Neuronal stem cell (in vitro differentiated cells): ENCODE data around the gene PSMF1.
A peak's percentile ranks its signal among the peaks of the same experiment; 100 is the strongest.

ENCODE experiments used
- DNase-seq: peaks from one replicate; pipeline ENCODE4 v3.0.0-alpha.2; 2013; ENCODE audit warnings: low spot score
- H2AFZ ChIP-seq: one replicate; pipeline ENCODE4 v1.6.1; 2013; ENCODE audit warnings: mild to moderate bottlenecking, low read length, inconsistent platforms
- H2AK5ac ChIP-seq: 2 replicates; pipeline ENCODE4 v1.6.1; 2013; ENCODE audit warnings: low read depth, mild to moderate bottlenecking, inconsistent platforms, low read length, moderate library complexity, mixed read lengths
- H2BK120ac ChIP-seq: 2 replicates; pipeline ENCODE4 v1.6.1; 2013; ENCODE audit warnings: low read depth, mild to moderate bottlenecking, inconsistent platforms, low read length, moderate library complexity, mixed read lengths
- H2BK12ac ChIP-seq: one replicate; pipeline ENCODE4 v1.6.1; 2013; ENCODE audit warnings: low read length, inconsistent platforms
- H2BK15ac ChIP-seq: 2 replicates; pipeline ENCODE4 v1.6.1; 2013; ENCODE audit warnings: mild to moderate bottlenecking, low read length, inconsistent platforms, mixed read lengths
- H2BK5ac ChIP-seq: one replicate; pipeline ENCODE4 v1.6.1; 2013; ENCODE audit warnings: inconsistent platforms, mild to moderate bottlenecking, low read length, moderate library complexity
- H3K14ac ChIP-seq: one replicate; pipeline ENCODE4 v1.6.1; 2013; ENCODE audit warnings: low read length, inconsistent platforms
- H3K18ac ChIP-seq: 2 replicates; pipeline ENCODE4 v1.6.1; 2013; ENCODE audit warnings: low read length, inconsistent platforms
- H3K23ac ChIP-seq: 2 replicates; pipeline ENCODE4 v1.6.1; 2013; ENCODE audit warnings: low read depth, mild to moderate bottlenecking, mixed read lengths, low read length, inconsistent platforms; ENCODE audit not compliant: poor library complexity
- H3K27ac ChIP-seq: replicated peaks from 3 replicates; pipeline ENCODE4 v1.5.1; 2013; ENCODE audit warnings: low read length, inconsistent platforms
- H3K27me3 ChIP-seq, 3 experiments: 2 replicates each; pipeline ENCODE4 v1.6.1; 2013; ENCODE audit warnings: low read length in 3 of 3, mild to moderate bottlenecking in 2 of 3, inconsistent platforms in 1 of 3, low read depth in 1 of 3, mixed read lengths in 1 of 3, moderate library complexity in 1 of 3; ENCODE audit not compliant: control insufficient read depth in 3 of 3, insufficient read depth in 3 of 3
- H3K36me3 ChIP-seq, 2 donors: replicated peaks in 1 of 2; 2 replicates each; pipeline ENCODE4 v1.6.1; 2013; ENCODE audit warnings: low read length in 2 of 2; ENCODE audit not compliant: control insufficient read depth in 2 of 2, insufficient read depth in 2 of 2
- H3K4ac ChIP-seq: 2 replicates; pipeline ENCODE4 v1.6.1; 2013; ENCODE audit warnings: inconsistent platforms, mild to moderate bottlenecking, low read length, moderate library complexity
- H3K4me1 ChIP-seq, 2 donors: 1 replicate in 1 of 2; 2 replicates in 1 of 2; pipeline ENCODE4 v1.6.1; 2013; ENCODE audit warnings: low read length in 2 of 2, low read depth in 1 of 2; ENCODE audit not compliant: control insufficient read depth in 2 of 2, insufficient read depth in 1 of 2
- H3K4me2 ChIP-seq: one replicate; pipeline ENCODE4 v1.6.1; 2013; ENCODE audit warnings: mild to moderate bottlenecking, low read length, inconsistent platforms; ENCODE audit not compliant: insufficient read depth, poor library complexity, severe bottlenecking
- H3K4me3 ChIP-seq, 2 donors: 2 replicates each; pipeline ENCODE4 v1.5.1; 2013; ENCODE audit warnings: low read length in 2 of 2, mild to moderate bottlenecking in 2 of 2, inconsistent platforms in 1 of 2, moderate library complexity in 1 of 2
- H3K79me1 ChIP-seq: one replicate; pipeline ENCODE4 v1.6.1; 2013; ENCODE audit warnings: low read depth, mild to moderate bottlenecking, inconsistent platforms, low read length, moderate library complexity
- H3K9ac ChIP-seq: one replicate; pipeline ENCODE4 v1.6.1; 2013; ENCODE audit warnings: mild to moderate bottlenecking, low read depth, low read length, inconsistent platforms; ENCODE audit not compliant: poor library complexity
- H3K9me3 ChIP-seq, 2 donors: replicated peaks in 1 of 2; 2 replicates each; pipeline versions ENCODE3 to v1.6.1; 2013; ENCODE audit warnings: low read length in 2 of 2, mild to moderate bottlenecking in 2 of 2, inconsistent platforms in 1 of 2, low read depth in 1 of 2, mixed read lengths in 1 of 2, moderate library complexity in 1 of 2; ENCODE audit not compliant: control insufficient read depth in 2 of 2, insufficient read depth in 1 of 2
- H4K8ac ChIP-seq: one replicate; pipeline ENCODE4 v1.6.1; 2013; ENCODE audit warnings: low read depth, mild to moderate bottlenecking, inconsistent platforms, low read length, moderate library complexity
- H4K91ac ChIP-seq: one replicate; pipeline ENCODE4 v1.6.1; 2013; ENCODE audit warnings: low read length, low read depth, mild to moderate bottlenecking, inconsistent platforms; ENCODE audit not compliant: poor library complexity
- WGBS, 2 donors: extraction: QIAGEN DNeasy Blood & Tissue Kit; methylation state at CpG; one replicate each; pipeline ENCODE4 v1.1.7; 2013; ENCODE audit warnings: missing lambda C conversion rate in 2 of 2, mixed read lengths in 1 of 2; ENCODE audit not compliant: insufficient read length in 2 of 2, insufficient replicate concordance in 1 of 2; ENCODE audit errors: extremely low coverage in 2 of 2; 5-methylcytosine and 5-hydroxymethylcytosine counted together

The PSMF1 gene

DNA sequence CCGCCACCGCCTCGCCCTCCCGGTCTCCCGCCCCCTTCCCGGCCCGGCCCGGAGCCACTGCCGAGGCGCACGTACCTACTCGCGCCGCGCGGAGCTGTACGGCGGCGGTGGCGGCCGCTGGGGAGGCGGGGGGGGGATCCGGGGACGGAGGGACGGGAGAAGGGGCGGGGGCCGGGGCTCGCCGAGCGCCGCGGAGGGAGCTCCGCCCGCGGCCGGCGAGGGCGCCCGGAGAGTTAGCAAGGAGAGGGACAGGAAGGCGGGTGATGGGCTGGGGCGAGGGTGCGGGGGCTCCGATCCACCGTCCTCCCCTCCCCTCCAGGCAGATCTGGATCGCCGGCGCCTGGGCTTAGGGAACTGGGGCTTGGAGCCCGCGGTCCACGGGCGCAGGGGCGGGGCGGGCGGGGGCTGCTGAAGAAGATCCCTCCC lies 66.9 kb downstream of the PSMF1 start:
- Histone ChIP-seq H3K23ac (peak overlapping the region; percentile 93), H2BK12ac (no peak overlapping the region), H3K4me3 (peak overlapping the region; percentile 54 to 86), H3K14ac (no peak overlapping the region), H2BK5ac (no peak overlapping the region), H2BK120ac (no peak overlapping the region), H3K9ac (peak overlapping the region; percentile 85), H3K18ac (peak overlapping the region; percentile 91), H3K27ac (no peak overlapping the region), H2AFZ (peak overlapping the region; percentile 90), H3K4me1 (peaks cover 4 to 15% of the 10 kb centered on the region in 2 donors), H3K79me1 (no peaks in the 10 kb centered on the region), H3K4ac (no peak overlapping the region), H3K36me3 (peaks cover 3 to 8% of the 10 kb centered on the region in 2 donors), H3K4me2 (peak overlapping the region; percentile 98), H2BK15ac (no peak overlapping the region), H4K8ac (no peak overlapping the region), H3K9me3 (peaks cover 0 to 3% of the 10 kb centered on the region in 2 donors), H3K27me3 (peaks cover 0 to 21% (median 7%) of the 10 kb centered on the region in 3 experiments), H4K91ac (no peak overlapping the region), H2AK5ac (no peak overlapping the region)
- WGBS, 2 donors: no CpG with 5 or more reads among the region's 54 CpGs
- peak; percentile 26 for DNase-seq

DNA sequence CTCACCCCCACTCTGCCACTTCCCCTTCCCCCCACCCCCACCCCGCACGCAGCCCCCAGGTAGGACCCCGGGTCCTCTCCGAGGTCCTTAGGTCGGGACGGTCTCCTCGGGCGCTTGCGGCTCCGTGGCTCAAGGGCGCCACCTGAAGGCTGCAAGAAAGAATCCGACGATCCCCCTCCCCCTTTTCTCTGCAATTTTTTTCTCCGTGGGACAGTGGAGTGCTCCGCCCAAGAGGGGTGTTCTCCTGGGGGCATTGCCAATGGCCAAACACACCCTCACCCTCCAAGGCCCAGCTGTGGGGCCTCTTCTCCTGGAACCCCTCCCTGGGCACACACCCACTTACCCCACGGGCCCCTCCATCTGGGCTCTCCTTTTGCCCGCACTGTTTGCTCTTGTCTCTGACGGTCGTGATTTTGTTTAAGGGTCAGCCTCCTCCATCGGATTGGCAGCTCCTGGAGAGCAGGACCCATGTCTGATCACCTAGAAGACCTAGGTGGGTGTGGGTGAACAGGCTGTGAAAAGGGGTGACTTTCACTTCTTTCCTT lies 67.5 kb downstream of the PSMF1 start:
- H2BK120ac ChIP-seq: no peak overlapping the region
- H3K9ac ChIP-seq: no peak overlapping the region
- H2BK5ac ChIP-seq: no peak overlapping the region
- H3K79me1 ChIP-seq: no peaks in the 10 kb centered on the region
- no peak overlapping the region for H3K27ac ChIP-seq
- peaks cover 4 to 15% of the 10 kb centered on the region in 2 donors for H3K4me1 ChIP-seq
- H3K4ac ChIP-seq: no peak overlapping the region
- H4K8ac ChIP-seq: no peak overlapping the region
- no CpG with 5 or more reads among the region's 20 CpGs for WGBS, 2 donors
- peaks cover 0 to 3% of the 10 kb centered on the region in 2 donors for H3K9me3 ChIP-seq
- peak overlapping the region in 1 of 2 donors; percentile 54 for H3K4me3 ChIP-seq
- no peak overlapping the region for H3K14ac ChIP-seq
- no peak overlapping the region for H4K91ac ChIP-seq
- H2BK15ac ChIP-seq: no peak overlapping the region
- H2AK5ac ChIP-seq: peak overlapping the region; percentile 2
- H3K4me2 ChIP-seq: peak overlapping the region; percentile 98
- H2AFZ ChIP-seq: peak overlapping the region; percentile 90
- peak overlapping the region; percentile 25 for H3K23ac ChIP-seq
- peaks cover 3 to 5% of the 10 kb centered on the region in 2 donors for H3K36me3 ChIP-seq
- DNase-seq: peak; percentile 57
- H3K27me3 ChIP-seq: peaks cover 0 to 21% (median 7%) of the 10 kb centered on the region in 3 experiments
- H2BK12ac ChIP-seq: no peak overlapping the region
- no peak overlapping the region for H3K18ac ChIP-seq

DNA sequence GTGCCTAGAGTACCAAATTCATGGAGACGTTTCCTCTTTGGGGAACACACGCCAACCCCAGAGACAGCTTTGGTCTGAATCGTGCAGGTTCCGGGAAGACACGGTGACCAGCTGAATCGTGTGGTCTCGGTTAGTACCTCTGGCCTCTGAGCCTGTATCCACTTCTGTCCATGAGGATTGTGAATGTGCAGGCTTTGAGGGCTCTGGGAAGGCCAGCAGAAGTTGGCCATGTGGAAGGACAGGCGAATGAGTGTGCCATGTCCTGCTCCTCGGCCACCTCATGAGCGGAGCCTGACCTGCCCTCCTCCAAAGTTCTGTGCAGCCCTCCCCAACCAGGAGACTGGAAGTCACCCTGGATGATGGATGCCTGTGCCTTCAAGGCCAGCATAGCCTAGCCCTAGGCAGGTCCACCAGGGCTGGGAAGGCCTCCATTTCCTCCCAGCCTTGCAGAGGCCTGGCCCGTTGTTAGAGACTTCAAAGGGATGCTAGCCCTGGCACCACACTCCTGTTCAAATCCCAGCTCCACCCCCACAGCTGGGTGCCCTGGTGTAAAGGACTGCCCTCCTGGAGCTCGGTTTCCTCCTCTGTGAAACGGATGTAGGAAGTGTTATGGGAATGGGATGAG lies 68.1 kb downstream of the PSMF1 start:
- no peak overlapping the region for H2BK120ac ChIP-seq
- H3K4me1 ChIP-seq: peaks cover 4 to 15% of the 10 kb centered on the region in 2 donors
- H4K91ac ChIP-seq: no peak overlapping the region
- H3K27me3 ChIP-seq: peaks cover 0 to 21% (median 7%) of the 10 kb centered on the region in 3 experiments
- H3K23ac ChIP-seq: no peak overlapping the region
- no peak overlapping the region for H3K4me2 ChIP-seq
- peaks cover 0 to 3% of the 10 kb centered on the region in 2 donors for H3K36me3 ChIP-seq
- H2BK5ac ChIP-seq: no peak overlapping the region
- DNase-seq: no peak
- H2BK12ac ChIP-seq: no peak overlapping the region
- H2AK5ac ChIP-seq: peak overlapping the region; percentile 21
- no peak overlapping the region for H3K4me3 ChIP-seq
- peak overlapping the region; percentile 32 for H3K18ac ChIP-seq
- H4K8ac ChIP-seq: no peak overlapping the region
- no peak overlapping the region for H3K9ac ChIP-seq
- peak overlapping the region; percentile 90 for H2AFZ ChIP-seq
- no peak overlapping the region for H3K14ac ChIP-seq
- no peak overlapping the region for H3K4ac ChIP-seq
- H2BK15ac ChIP-seq: no peak overlapping the region
- peaks cover 0 to 3% of the 10 kb centered on the region in 2 donors for H3K9me3 ChIP-seq
- WGBS, 2 donors: no CpG with 5 or more reads among the region's 13 CpGs
- no peaks in the 10 kb centered on the region for H3K79me1 ChIP-seq
- H3K27ac ChIP-seq: no peak overlapping the region

DNA sequence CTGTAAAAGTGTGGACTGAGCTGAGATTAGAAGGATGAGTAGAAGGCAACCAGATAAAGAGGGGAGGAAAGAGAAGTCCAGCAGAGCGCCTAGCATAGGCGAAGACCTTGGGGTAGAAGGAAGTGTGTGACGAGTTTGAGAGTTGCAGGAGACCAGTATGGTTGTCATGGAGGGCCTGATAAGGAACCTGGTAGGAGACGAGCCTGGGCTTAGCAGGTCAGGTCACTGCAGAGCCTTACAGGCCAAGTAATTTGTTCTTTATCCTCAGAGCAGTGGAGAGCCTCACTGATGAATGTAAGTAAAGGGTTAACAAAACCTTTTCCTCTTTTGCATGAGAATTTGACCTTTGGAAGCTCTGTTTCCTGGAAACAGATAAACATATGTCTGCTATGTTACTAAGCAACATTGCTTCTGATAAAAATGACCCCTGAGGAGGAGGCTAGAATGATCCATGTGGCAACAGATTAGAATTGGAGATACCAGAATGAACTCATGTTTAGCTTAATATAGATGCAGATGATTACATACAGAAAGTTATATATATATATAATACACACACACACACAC lies 69.3 kb downstream of the PSMF1 start:
- no peak overlapping the region for H3K4me2 ChIP-seq
- no peak overlapping the region for H3K14ac ChIP-seq
- DNase-seq: no peak
- H3K9me3 ChIP-seq: peaks cover 0 to 3% of the 10 kb centered on the region in 2 donors
- peaks cover 4 to 15% of the 10 kb centered on the region in 2 donors for H3K4me1 ChIP-seq
- no peak overlapping the region for H3K18ac ChIP-seq
- no peaks in the 10 kb centered on the region for H3K79me1 ChIP-seq
- H2BK12ac ChIP-seq: no peak overlapping the region
- peaks cover 0 to 21% (median 7%) of the 10 kb centered on the region in 3 experiments for H3K27me3 ChIP-seq
- H3K36me3 ChIP-seq: peaks cover 0 to 3% of the 10 kb centered on the region in 2 donors
- H4K8ac ChIP-seq: no peak overlapping the region
- no peak overlapping the region for H2BK15ac ChIP-seq
- no peak overlapping the region for H3K4me3 ChIP-seq
- no peak overlapping the region for H2AFZ ChIP-seq
- H4K91ac ChIP-seq: no peak overlapping the region
- H3K23ac ChIP-seq: no peak overlapping the region
- no peak overlapping the region for H2AK5ac ChIP-seq
- H2BK5ac ChIP-seq: no peak overlapping the region
- no peak overlapping the region for H3K27ac ChIP-seq
- no peak overlapping the region for H2BK120ac ChIP-seq
- no peak overlapping the region for H3K4ac ChIP-seq
- no CpG with 5 or more reads among the region's 4 CpGs for WGBS, 2 donors
- H3K9ac ChIP-seq: no peak overlapping the region
